GM18526 (cell line): Measurements from ENCODE around the gene TRMT6.

Source experiments
- POLR2A ChIP-seq: IDR thresholded peaks from 3 replicates; pipeline ENCODE4 v1.6.1; 2011; ENCODE audit not compliant: insufficient read length; ENCODE audit errors: extremely low read depth

Gene TRMT6

DNA sequence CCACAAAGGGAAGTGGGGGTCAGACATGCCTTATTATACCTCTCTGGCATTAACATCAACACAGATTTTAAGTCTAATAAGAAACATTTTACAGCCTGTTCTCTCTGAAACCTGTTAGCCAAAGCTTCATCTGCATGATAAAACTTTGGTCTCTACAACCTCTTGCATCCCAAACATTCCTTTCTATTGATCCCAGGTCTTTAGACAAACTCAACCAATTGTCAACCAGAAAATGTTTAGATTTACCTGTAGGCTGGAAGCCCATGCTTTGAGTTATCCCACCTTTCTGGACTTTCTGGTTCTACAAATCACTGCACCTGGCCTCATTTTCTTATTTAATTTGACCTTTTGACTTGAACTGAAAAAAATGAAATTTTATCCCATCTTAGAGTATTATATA is 20.9 kb upstream of the TRMT6 start:
- TF ChIP-seq POLR2A, result no peak

DNA sequence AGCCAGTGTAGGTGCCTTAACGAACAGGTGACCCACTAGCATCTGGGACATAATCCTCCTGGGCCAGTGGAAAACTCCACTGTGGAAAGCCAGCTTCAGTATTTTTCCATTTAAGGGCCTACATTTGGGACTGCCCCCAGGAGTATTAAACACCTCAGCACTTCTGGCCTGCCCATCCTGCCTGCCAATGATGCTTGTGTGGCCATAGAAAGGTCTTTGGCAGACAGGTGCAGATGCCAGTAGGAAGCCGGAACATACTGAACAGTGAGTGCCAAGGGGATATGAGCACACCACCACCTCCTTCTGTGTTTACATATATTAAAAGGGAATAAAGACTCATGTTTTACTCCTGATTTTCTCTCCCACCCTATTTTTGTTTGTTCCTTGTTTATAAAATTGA is 20.0 kb upstream of the TRMT6 start:
- TF ChIP-seq POLR2A, result no peak

DNA sequence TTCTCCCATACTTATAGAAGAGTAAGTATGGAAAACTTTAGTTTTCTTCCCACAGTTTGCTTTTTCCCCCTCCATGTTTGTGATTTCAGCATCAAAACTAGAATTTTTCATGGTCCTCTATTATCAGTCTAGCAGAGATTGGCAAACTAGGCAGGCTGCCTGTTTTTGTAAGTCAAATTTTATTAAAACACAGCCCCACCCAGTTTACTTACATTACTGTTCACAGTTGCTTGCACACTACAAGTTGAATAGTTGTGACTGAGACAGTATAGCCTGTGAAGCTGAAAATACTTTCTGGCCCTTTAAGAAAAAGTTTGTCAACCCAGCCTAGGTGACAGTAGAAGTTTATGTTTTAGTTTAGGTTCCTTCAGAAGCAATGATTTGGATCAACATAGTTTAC is 19.6 kb upstream of the TRMT6 start:
- TF ChIP-seq POLR2A, result no peak

DNA sequence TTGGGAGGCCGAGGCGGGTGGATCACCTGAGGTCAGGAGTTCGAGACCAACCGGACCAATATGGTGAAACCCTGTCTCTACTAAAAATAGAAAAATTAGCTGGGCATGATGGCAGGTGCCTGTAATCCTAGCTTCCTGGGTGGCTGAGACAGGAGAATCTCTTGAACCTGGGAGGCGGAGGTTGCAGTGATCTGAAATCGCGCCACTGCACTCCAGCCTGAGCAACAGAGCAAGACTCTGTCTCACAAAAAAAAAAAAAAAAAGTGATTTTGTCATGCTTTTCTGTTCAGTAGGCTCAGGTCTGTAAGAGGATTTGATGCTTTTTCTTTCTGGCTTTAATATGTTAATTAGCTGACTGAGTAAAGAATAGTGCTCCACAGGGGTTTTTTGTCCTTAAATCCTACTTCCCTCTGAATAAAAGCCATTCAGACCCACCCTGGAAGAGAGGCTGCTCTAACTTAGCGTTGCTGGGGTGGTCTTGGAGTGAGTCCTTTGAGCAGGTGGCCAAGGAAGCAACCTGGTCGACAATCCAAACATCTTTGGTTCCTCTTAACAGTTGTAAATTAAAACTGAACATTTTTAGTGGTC is 19.1 kb upstream of the TRMT6 start:
- no peak for TF ChIP-seq POLR2A

DNA sequence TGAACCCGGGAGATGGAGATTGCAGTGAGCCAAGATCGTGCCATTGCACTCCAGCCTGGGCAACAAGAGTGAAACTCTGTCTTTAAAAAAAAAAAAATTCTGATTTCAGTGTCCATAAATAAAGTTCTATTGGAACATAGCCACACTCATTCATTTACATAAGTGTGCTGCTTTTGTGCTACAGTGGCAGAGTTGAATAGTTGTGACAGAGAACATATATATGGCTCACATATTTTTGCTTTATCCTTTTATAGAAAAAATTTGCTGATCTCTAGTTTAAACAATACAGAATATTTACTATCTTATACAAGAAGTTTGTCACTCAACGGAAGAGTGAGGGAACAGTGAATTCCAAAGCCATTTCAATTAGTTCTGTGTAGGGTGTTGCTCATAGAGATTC is 18.1 kb upstream of the TRMT6 start:
- TF ChIP-seq POLR2A, result no peak

DNA sequence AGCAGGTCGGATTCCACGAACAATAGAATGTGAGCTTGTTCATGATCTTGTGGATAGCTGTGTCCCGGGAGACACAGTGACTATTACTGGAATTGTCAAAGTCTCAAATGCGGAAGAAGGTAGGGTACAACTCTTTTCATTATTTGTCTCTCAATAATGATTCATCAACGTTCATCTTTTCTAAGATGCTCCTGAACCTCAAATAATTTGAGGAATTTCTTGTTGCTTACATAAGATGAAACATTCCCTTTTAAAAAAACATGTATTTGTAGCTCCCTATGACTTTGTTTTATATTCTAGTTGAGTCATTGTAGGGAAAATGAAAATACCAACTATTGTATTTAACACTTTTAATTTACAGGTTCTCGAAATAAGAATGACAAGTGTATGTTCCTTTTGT is 17.1 kb upstream of the TRMT6 start:
- no peak for TF ChIP-seq POLR2A

DNA sequence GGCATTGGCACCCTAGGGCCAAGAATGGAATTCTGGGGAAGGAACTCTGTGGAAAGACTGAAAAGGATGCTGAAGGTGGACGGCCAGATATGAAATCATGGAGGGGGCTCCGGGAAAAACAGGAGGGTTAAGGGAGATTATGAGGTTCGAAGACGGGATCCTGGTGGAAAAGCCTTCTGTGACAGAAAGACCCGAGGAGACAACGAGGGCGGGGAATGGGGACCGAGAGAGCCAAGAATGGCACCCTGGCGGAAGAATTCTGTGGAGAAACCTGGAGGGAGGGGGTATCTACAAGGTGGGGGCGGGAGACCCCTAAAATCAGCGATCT is 426 bp downstream of the TRMT6 start:
- no peak for TF ChIP-seq POLR2A

DNA sequence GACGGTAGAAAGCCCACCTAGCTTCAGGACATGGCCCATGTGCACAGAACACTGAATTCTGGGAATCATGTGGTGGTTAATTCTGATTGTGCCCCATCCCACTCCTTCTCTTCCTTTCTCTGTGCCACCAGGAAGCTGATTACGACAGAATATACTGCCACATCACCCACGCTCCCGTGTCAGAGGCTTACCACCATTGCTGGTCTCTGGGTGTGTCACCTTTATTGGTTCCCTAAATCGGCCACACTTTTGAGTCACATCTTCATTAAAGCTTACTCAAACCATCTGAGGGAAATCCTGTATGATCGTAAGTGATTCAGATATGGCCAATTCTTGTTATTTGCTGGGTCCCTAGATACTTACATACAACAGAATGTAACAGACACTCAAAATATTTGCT is 3.1 kb downstream of the TRMT6 start:
- no peak for TF ChIP-seq POLR2A

DNA sequence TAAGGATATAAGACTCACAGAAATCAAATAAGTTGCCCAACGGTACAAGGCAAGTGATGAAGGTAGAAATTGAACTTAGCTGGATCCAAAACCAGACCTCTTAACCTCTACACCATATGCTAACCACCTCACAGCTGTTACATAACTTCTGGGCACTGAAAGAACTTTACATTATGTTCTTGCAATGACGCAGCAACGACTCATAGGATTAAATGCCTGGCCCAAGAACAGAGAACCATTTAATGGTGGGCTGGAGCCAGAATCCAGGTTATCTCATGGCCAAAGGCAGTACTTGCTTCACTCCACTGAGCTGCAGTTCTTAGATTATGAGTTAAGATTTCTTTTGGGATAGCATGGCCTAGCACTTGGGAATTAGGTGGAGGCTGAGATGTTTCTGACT is 4.4 kb downstream of the TRMT6 start:
- TF ChIP-seq POLR2A, result no peak

DNA sequence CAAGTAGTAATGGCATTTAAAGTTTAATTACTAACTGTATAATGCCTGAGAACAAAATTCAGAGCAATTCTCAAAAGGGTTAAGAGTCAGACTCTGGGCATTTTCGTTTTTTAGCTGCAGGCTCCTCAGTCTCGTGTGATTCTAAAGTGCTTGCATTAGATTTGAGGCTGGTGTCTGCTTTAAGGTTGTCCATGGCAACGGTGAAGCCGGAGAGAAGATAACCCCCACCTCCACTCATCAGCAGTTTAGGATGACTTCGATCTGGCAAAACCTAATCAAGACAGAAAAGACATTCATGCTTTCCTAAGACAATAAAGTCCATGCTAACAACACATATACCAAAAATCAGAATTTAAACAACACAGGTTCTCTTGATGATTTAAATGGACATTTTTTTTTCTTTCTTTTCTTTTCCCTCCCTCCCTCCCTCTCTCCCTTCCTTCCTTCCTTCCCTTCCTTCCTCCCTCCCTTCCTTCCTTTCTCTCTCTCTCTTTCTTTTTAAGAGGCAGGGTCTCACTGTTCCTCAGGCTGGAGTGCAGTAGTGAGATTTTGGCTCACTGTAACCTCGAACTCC is 11.8 kb downstream of the TRMT6 start:
- TF ChIP-seq POLR2A, result no peak

DNA sequence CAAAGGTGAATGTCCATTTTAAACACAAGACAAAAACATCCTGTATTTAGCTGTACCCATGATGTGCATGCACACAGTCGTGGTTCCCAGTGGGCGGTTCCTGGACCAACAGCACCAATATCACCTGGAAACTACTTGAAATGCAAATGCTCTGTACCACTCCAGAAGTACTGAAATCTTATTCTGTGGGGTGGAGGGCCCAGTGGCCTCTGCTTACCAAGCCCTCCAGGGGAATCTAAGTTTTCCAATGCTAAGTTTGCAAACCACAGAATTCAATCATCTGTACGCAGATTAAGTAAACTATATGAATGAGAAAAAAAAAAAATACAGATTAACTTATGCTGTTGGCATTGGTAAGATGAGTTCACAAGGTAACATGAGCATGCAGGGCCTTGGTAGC is 14.1 kb downstream of the TRMT6 start:
- no peak for TF ChIP-seq POLR2A

DNA sequence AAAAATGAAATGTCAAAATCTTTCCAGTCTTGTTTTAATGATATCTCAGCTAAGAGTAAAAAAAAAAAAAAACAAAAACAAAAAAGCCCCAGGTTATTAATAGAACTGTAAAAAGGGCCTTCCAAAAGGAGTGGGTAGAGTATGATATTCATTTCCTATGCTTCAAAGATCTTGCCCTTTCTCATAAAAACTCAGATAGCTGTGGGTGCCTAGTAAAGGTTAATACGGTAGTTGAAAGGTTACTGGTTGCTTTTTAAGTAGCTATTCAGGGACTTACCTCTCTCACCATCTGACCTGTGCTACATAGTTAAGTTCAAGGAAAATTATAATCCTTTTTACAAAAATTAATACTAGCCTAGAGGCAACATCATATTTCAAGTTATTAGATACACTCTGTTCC is 14.9 kb downstream of the TRMT6 start:
- no peak for TF ChIP-seq POLR2A

DNA sequence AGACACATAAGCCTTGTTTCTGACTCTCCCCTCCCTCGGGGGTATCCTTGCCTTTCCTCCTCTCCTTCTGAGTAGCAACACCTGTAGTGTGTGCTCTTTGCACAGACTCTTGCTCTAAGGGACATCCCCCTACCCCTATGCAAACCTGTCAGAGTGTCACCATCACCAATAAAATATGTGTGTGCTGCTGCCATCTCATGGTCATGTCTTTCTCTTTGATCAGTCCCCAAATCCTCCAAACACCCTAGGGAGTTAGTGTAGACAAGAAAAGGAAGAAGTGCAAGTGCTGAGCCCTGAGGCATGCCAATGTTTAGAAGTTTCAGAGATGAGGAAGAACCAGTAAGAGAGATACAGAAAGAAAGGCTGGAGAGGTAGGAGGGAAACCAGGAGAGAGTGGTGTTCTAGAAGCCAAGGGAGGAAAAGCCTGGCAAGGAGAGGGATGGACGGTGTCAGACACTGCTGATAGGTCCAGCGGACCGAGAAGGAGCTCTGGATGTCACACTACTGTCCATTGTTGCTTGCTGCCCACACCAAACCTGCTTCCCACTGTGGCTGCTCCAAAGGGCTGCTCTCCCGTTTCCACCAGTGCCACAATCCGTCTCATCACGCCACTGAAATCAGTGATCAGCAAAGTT is 16.4 kb downstream of the TRMT6 start:
- no peak for TF ChIP-seq POLR2A

DNA sequence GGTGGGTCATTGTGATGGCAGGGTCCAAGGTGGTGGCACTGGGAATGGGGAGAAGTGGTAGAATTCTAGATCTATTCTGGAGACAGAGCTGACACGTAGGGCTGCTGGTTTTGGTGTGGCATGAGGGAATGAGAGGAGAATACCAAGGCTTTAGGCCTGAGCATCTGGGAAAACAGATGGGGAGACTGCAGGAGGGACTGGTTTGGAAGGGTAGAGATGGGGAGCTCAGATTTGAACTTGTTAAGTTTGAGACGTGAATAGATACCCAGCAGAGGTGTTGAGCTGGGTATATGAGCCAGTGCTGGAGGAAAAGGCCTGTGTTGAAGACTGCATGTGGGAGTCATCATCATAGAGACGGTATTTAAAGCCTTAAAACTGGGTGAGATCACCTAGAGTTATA is 17.5 kb downstream of the TRMT6 start:
- TF ChIP-seq POLR2A, result no peak

DNA sequence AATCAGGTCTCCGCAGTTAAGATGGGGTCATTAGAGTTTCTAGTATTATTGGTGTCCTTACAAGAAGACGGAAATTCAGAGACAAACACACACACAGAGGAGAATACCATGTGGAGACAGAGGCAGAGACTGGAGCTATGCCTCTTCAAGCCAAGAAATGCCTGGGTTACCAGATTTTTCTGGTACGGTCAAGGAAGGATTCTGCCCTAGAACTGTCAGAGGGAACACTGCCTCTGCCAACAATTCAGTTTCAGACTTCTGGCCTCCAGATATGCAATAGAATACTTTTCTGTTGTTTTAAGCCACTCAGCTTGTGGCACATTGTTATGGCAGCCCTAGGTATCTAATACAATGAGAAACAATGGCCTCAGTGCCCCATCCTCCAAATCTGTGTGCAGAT is 18.9 kb downstream of the TRMT6 start:
- no peak for TF ChIP-seq POLR2A

DNA sequence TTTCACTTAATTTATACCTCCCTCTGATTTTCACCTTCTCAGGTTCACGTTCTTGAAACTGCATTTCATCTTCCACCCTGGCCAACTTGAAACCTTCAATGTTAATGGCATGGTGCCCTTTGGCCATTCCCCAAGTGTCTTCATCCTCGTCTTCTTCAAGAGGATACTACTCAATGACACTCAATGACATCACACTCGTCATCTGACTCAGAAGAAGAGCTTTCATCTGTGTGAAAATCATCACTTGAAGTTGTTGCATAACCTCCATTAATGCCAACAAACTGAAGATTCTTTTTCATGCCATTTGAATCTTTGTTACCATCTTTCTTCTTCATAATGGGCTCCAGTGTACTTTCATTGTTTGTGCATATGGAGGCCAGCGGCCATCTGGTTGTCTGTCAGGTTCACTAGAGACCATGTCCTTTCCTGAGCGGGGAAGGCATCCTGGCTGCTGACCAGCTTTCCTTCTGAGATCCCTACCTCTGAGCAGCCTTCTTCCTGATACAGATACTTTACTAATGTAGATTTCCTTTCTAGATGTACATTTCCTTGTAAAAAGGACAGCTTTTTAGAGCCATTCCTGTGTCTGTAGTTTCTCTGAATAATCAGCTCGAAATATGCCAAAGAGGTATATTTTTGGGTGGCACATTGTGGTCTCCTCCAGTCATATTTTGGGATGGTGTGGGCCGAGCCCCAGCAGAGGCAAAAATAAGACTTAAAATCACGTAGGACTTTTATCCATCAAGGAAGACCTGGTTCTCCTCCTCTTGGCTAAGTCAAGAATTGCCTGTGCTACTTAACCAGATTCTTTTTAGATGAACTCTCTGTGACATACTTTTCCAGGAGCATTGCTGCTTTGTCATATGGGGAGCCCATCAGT is 21.3 kb downstream of the TRMT6 start:
- no peak for TF ChIP-seq POLR2A
